ENCODE results near the gene VDR.

VDR gene

GRCh38 chr12:47907851-47908454, 3.2 kb upstream of the VDR start:
- H3K4me3 ChIP-seq (ENCODE audit: low read depth, low read length), result no peak overlapping the region
- ChIA-PET CTCF (interaction anchor here (3.5 kb wide), 1 partner anchor 42 kb away, joined by 17 read pairs; no protein-coding TSS in a partner anchor), POLR2A (no interaction called here)
- no peak for TF ChIP-seq CTCF (IDR thresholded peaks at IDR 0.05; ENCODE audit: insufficient read depth, low read length, missing control alignments)
- no peak for DNase-seq (ENCODE audit: low read depth, low spot score)

- CTCF ChIA-PET, result interaction anchor here (1.1 to 5.6 kb wide), 15 partner anchors 10 to 203 kb away, joined by 3 to 25 read pairs (median 6); partner anchors contain the start of gene TMEM106C
- TF ChIP-seq CTCF (IDR thresholded peaks at IDR 0.05; ENCODE audit: insufficient read depth, low read length, missing control alignments), result no peak
- peak overlapping the region; percentile 72 for H3K4me3 ChIP-seq (ENCODE audit: low read depth, low read length)
- peak; percentile 33 for DNase-seq (ENCODE audit: low read depth, low spot score)
- POLR2A ChIA-PET, result interaction anchor here (0.6 kb wide), 1 partner anchor 72 kb away, joined by 3 read pairs; no protein-coding TSS in a partner anchor
Observed at GRCh38 chr12:47903927-47904712, 674 bp downstream of the VDR start.

GRCh38 chr12:47903151-47903611, 1.6 kb downstream of the VDR start:
- DNase-seq (ENCODE audit: low read depth, low spot score), result peak; percentile 37
- H3K4me3 ChIP-seq (ENCODE audit: low read depth, low read length), result peak overlapping the region; percentile 72
- ChIA-PET CTCF (interaction anchor here (0.9 to 5.6 kb wide), 4 partner anchors 10 to 64 kb away, joined by 3 to 25 read pairs (median 6); no protein-coding TSS in a partner anchor), POLR2A (no interaction called here)
- TF ChIP-seq CTCF (IDR thresholded peaks at IDR 0.05; ENCODE audit: insufficient read depth, low read length, missing control alignments), result no peak

GRCh38 chr12:47902131-47902639, 2.6 kb downstream of the VDR start:
- DNase-seq (ENCODE audit: low read depth, low spot score), result no peak
- POLR2A ChIA-PET, result no interaction called here
- H3K4me3 ChIP-seq (ENCODE audit: low read depth, low read length), result no peak overlapping the region
- no peak for TF ChIP-seq CTCF (IDR thresholded peaks at IDR 0.05; ENCODE audit: insufficient read depth, low read length, missing control alignments)
- CTCF ChIA-PET, result interaction anchor here (0.8 to 5.6 kb wide), 5 partner anchors 16 to 160 kb away, joined by 4 to 25 read pairs (median 8); no protein-coding TSS in a partner anchor

- CTCF ChIA-PET, result interaction anchor here (0.8 to 5.6 kb wide), 4 partner anchors 15 to 160 kb away, joined by 4 to 25 read pairs (median 9); no protein-coding TSS in a partner anchor
- no peak overlapping the region for H3K4me3 ChIP-seq (ENCODE audit: low read depth, low read length)
- POLR2A ChIA-PET, result no interaction called here
- no peak for TF ChIP-seq CTCF (IDR thresholded peaks at IDR 0.05; ENCODE audit: insufficient read depth, low read length, missing control alignments)
- DNase-seq (ENCODE audit: low read depth, low spot score), result no peak
Observed at GRCh38 chr12:47901718-47902093, 3.1 kb downstream of the VDR start.
